ENCODE results near the gene MAST2. TPM values are rescaled to one million over a fixed set of nuclear protein-coding genes. Genes with fewer than 3 reads are reported as not detected.
A peak's percentile ranks its signal among the peaks of the same experiment; 100 is the strongest.

The MAST2 gene
- total and polyA plus RNA-seq, 2 of the 4 experiments (the other 2 are of a cell fraction) = 14.2 to 41.0 TPM

- no peak overlapping the region for H4K5ac ChIP-seq (ENCODE audit: low read depth, low read length)
- H3K4me3 ChIP-seq (ENCODE audit: insufficient read depth, low read depth, low read length) = no peak overlapping the region
- H3K18ac ChIP-seq (ENCODE audit: low read depth, low read length) = no peak overlapping the region
- H3K27ac ChIP-seq (ENCODE audit: insufficient read depth, low read length) = no peak overlapping the region
- H2AK5ac ChIP-seq (ENCODE audit: low read depth, low read length) = no peak overlapping the region
- no peaks in the 10 kb centered on the region for H4K20me1 ChIP-seq (ENCODE audit: insufficient read depth, low read length)
- H3K56ac ChIP-seq (ENCODE audit: extremely low read depth, insufficient read depth, low read length) = no peak overlapping the region
- H3K4ac ChIP-seq (ENCODE audit: low read depth, low read length) = no peak overlapping the region
- no peak overlapping the region for H2BK5ac ChIP-seq (ENCODE audit: low read depth, low read length, poor library complexity, severe bottlenecking)
- no peak overlapping the region for H2BK15ac ChIP-seq (ENCODE audit: low read depth, low read length)
- H3K9me3 ChIP-seq (ENCODE audit: control insufficient read depth, insufficient read depth, low read length) = no peaks in the 10 kb centered on the region
- H3K36me3 ChIP-seq (ENCODE audit: control insufficient read depth, insufficient read depth, low read length) = 0 out of 2 replicates have a peak, but pooled peaks cover 2% of the 10 kb centered on the region
- no CpG with 5 or more reads among the region's 1 CpG for WGBS, 2 experiments (ENCODE audit: extremely low coverage in 2 of 2, insufficient read length in 1 of 2)
- dilution Hi-C loops (cut with HindIII; ENCODE audit: low sequenced_read_pairs, unreplicated experiment) (no loop called here), in situ Hi-C loops (cut with MboI; ENCODE audit: low sequenced_read_pairs) (no loop called here), intact Hi-C loops (cut with micrococcal nuclease) (no loop called here)
- H3K79me1 ChIP-seq (ENCODE audit: low read depth in 1 of 2, low read length in 2 of 2) = no peaks in the 10 kb centered on the region
- TF ChIP-seq FOS (IDR thresholded peaks at IDR 0.05; ENCODE audit: low read depth, low read length) (no peak), CEBPB (IDR thresholded peaks at IDR 0.05; ENCODE audit: low read depth, low read length) (no peak), BHLHE40 (IDR thresholded peaks at IDR 0.05; ENCODE audit: low read depth, low read length) (no peak), SMC3 (IDR thresholded peaks at IDR 0.05; ENCODE audit: low read depth, low read length) (no peak), MXI1 (IDR thresholded peaks at IDR 0.05; ENCODE audit: borderline replicate concordance, low read depth, low read length) (no peak), MAFK (IDR thresholded peaks at IDR 0.05; ENCODE audit: low read depth, low read length) (no peak), RCOR1 (IDR thresholded peaks at IDR 0.05; ENCODE audit: insufficient replicate concordance, low read length) (no peak), POLR2A (IDR thresholded peaks at IDR 0.05; ENCODE audit: low read depth, low read length) (no peak), RFX5 (IDR thresholded peaks at IDR 0.05; ENCODE audit: low read depth, low read length) (no peak)
- no peak overlapping the region for H4K91ac ChIP-seq (ENCODE audit: insufficient read depth, low read depth, low read length)
- H3K27me3 ChIP-seq (ENCODE audit: control insufficient read depth, insufficient read depth, low read length) = no peaks in the 10 kb centered on the region
- no peak overlapping the region for H2AK9ac ChIP-seq (replicated peaks; ENCODE audit: low read depth, low read length, poor library complexity)
- ChIA-PET CTCF (no interaction called here), POLR2A (ENCODE audit: unreplicated experiment) (no interaction called here)
- no peak overlapping the region for H3K9ac ChIP-seq (ENCODE audit: low read depth, low read length)
- no peak overlapping the region for H3K4me2 ChIP-seq (ENCODE audit: low read depth, low read length)
- peak overlapping the region; percentile 23 for H3K14ac ChIP-seq (replicated peaks; ENCODE audit: low read depth, low read length)
- no peaks in the 10 kb centered on the region for H3K9me1 ChIP-seq (ENCODE audit: insufficient read depth, low read length)
- H2BK20ac ChIP-seq (ENCODE audit: low read depth, low read length) = no peak overlapping the region
- H4K8ac ChIP-seq (ENCODE audit: low read depth in 2 of 2, low read length in 2 of 2) = no peak overlapping the region
- DNase-seq (no peak), ATAC-seq (ENCODE audit: low read depth) (no peak)
- H2AFZ ChIP-seq (replicated peaks; ENCODE audit: low read length, poor library complexity) = no peak overlapping the region
- no TSS peak for BruUV-seq (replicated peaks)
- H3K4me1 ChIP-seq (ENCODE audit: control insufficient read depth, insufficient read depth, low read length) = no peaks in the 10 kb centered on the region
- no peak overlapping the region for H2BK120ac ChIP-seq (ENCODE audit: low read depth, low read length)
- no peak overlapping the region; the same call in 1 of the 2 replicates for H3K23ac ChIP-seq (ENCODE audit: low read depth, low read length)
Observed at GRCh38 chr1:46072975-46073374, 269.6 kb downstream of the MAST2 start.

All from IMR-90 (cell line).